ENCODE measurements around the gene CWC25. TPM values are rescaled to one million over a fixed set of nuclear protein-coding genes. Genes with fewer than 3 reads are reported as not detected.

The CWC25 gene
- polyA plus RNA-seq, 1 of the 3 experiments (the other 2 are of a cell fraction) = 15.6 TPM

DNA sequence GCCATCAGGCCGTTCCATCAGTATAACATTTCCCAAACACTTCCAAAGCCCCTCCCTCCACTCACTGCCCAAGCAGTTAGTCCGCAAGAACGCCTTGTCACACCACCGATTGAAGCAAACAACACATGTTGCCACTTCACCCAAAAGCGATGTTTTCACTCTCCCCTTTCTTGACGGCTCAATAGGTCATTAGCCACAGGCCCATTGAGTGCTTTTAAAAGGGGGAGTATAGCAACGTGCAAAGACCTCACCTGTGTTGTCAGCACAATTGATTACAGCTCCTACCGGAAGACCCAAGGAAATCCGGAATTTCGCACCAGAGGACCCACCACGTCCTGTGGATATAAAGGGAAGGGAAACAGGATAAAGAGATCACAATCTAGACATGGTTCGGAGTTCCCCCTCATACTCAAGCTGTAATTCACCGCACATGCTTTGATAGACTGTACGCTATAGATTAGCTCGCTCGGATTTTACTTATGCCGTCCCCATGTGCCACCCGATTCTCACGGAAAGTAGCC, 27.7 kb upstream of the CWC25 start:
- H3K9me2 ChIP-seq = no peaks in the 10 kb centered on the region
- peak overlapping the region; percentile 87 for H3K9ac ChIP-seq
- peak overlapping the region; percentile 97 for H3K4me2 ChIP-seq
- H3F3A ChIP-seq (replicated peaks; ENCODE audit: insufficient read depth) = peaks cover 69% of the 10 kb centered on the region
- CTCF ChIA-PET = interaction anchor here (1.5 kb wide), 1 partner anchor 312 kb away, joined by 4 read pairs; no protein-coding TSS in a partner anchor
- no peak overlapping the region for H2AFZ ChIP-seq (ENCODE audit: low read depth)
- whole genome bisulfite sequencing (ENCODE audit: low lambda C conversion rate) = 2% methylated on average over 19 of the region's 19 CpGs
- H3K9me3 ChIP-seq = no peaks in the 10 kb centered on the region
- POLR2A ChIA-PET = interaction anchor here (0.6 to 3.4 kb wide), 6 partner anchors 17 to 125 kb away, joined by 3 to 41 read pairs (median 4); partner anchors contain the start of genes LASP1 and LASP1NB
- peaks cover 17 to 20% of the 10 kb centered on the region in 2 experiments; a peak in 2 of 4 replicates for H3K4me1 ChIP-seq (ENCODE audit: control insufficient read depth in 1 of 2, insufficient read depth in 2 of 2, low read depth in 1 of 2, low read length in 1 of 2)
- H3K27ac ChIP-seq (ENCODE audit: low read depth in 2 of 2, low read length in 1 of 2) = peak overlapping the region; percentile 89 to 96
- no peaks in the 10 kb centered on the region for H3K27me3 ChIP-seq (ENCODE audit: insufficient read depth)
- H3K79me2 ChIP-seq (ENCODE audit: insufficient read depth) = peaks cover 49% of the 10 kb centered on the region
- peaks cover 42% of the 10 kb centered on the region for H4K20me1 ChIP-seq (ENCODE audit: insufficient read depth)
- peaks cover 45 to 53% of the 10 kb centered on the region in 2 experiments for H3K36me3 ChIP-seq (replicated peaks in 1 of 2; ENCODE audit: control insufficient read depth in 1 of 2, insufficient read depth in 2 of 2, low read length in 1 of 2)
- no peak for DNase-seq
- no peak for TF ChIP-seq POLR2AphosphoS5 (IDR thresholded peaks at IDR 0.05; ENCODE audit: low read depth, low read length)
- TF ChIP-seq, protein P1, sequence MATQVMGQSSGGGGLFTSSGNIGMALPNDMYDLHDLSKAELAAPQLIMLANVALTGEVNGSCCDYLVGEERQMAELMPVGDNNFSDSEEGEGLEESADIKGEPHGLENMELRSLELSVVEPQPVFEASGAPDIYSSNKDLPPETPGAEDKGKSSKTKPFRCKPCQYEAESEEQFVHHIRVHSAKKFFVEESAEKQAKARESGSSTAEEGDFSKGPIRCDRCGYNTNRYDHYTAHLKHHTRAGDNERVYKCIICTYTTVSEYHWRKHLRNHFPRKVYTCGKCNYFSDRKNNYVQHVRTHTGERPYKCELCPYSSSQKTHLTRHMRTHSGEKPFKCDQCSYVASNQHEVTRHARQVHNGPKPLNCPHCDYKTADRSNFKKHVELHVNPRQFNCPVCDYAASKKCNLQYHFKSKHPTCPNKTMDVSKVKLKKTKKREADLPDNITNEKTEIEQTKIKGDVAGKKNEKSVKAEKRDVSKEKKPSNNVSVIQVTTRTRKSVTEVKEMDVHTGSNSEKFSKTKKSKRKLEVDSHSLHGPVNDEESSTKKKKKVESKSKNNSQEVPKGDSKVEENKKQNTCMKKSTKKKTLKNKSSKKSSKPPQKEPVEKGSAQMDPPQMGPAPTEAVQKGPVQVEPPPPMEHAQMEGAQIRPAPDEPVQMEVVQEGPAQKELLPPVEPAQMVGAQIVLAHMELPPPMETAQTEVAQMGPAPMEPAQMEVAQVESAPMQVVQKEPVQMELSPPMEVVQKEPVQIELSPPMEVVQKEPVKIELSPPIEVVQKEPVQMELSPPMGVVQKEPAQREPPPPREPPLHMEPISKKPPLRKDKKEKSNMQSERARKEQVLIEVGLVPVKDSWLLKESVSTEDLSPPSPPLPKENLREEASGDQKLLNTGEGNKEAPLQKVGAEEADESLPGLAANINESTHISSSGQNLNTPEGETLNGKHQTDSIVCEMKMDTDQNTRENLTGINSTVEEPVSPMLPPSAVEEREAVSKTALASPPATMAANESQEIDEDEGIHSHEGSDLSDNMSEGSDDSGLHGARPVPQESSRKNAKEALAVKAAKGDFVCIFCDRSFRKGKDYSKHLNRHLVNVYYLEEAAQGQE (IDR thresholded peaks at IDR 0.05; ENCODE audit: low read depth, low read length) = 0 out of 2 replicates have a peak, but pooled peaks have one; percentile 4
- TF ChIP-seq NFIC (IDR thresholded peaks at IDR 0.05; ENCODE audit: borderline replicate concordance) = no peak
- no peak for TF ChIP-seq RAD21 (IDR thresholded peaks at IDR 0.05; ENCODE audit: low read length)
- no peak for TF ChIP-seq FOSL2 (IDR thresholded peaks at IDR 0.05; ENCODE audit: borderline replicate concordance, low read depth)
- TF ChIP-seq, protein P2, sequence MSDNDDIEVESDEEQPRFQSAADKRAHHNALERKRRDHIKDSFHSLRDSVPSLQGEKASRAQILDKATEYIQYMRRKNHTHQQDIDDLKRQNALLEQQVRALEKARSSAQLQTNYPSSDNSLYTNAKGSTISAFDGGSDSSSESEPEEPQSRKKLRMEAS (IDR thresholded peaks at IDR 0.05; ENCODE audit: low read depth) = no peak
- peak overlapping the region; percentile 74 to 91 for H3K4me3 ChIP-seq (ENCODE audit: low read depth in 2 of 2, low read length in 1 of 2)

DNA sequence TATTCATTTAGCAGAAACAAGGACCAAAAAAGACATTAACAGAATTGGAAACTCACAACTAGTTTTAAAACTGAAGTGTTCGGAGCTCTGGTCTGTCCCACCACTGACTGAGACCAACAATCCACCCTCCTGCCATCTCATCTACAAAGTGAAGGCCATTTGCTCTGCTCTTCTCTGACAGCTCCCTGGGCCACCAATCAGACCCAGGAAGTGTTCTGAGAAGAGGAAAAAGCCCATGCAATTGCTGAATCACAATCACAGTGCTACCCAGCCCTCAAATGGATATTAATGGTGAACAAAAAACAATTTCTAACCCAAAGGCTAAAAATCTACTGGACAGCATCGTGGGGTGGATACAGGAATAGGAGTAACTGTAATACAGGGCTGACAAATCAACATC, 26.3 kb upstream of the CWC25 start:
- ChIA-PET CTCF (interaction anchor here (0.8 kb wide), 1 partner anchor 313 kb away, joined by 3 read pairs; no protein-coding TSS in a partner anchor), POLR2A (no interaction called here)
- H3K4me3 ChIP-seq (ENCODE audit: low read depth in 2 of 2, low read length in 1 of 2) = peak overlapping the region; percentile 74 to 91
- WGBS (ENCODE audit: low lambda C conversion rate) = 15% methylated on average over 2 of the region's 2 CpGs
- H2AFZ ChIP-seq (ENCODE audit: low read depth) = no peak overlapping the region
- peaks cover 78% of the 10 kb centered on the region for H3F3A ChIP-seq (replicated peaks; ENCODE audit: insufficient read depth)
- H3K27ac ChIP-seq (ENCODE audit: low read depth in 2 of 2, low read length in 1 of 2) = peak overlapping the region in 1 of 2 experiments; percentile 96; a peak in 1 of 4 replicates
- peaks cover 46 to 56% of the 10 kb centered on the region in 2 experiments for H3K36me3 ChIP-seq (replicated peaks in 1 of 2; ENCODE audit: control insufficient read depth in 1 of 2, insufficient read depth in 2 of 2, low read length in 1 of 2)
- H3K4me2 ChIP-seq = peak overlapping the region; percentile 97
- no peaks in the 10 kb centered on the region for H3K9me3 ChIP-seq
- H3K79me2 ChIP-seq (ENCODE audit: insufficient read depth) = peaks cover 49% of the 10 kb centered on the region
- DNase-seq = no peak
- peak overlapping the region; percentile 87 for H3K9ac ChIP-seq
- H3K27me3 ChIP-seq (ENCODE audit: insufficient read depth) = no peaks in the 10 kb centered on the region
- peaks cover 42% of the 10 kb centered on the region for H4K20me1 ChIP-seq (ENCODE audit: insufficient read depth)
- 0 out of 2 replicates have a peak, but pooled peaks have one; percentile 17 for TF ChIP-seq MXI1 (IDR thresholded peaks at IDR 0.05; ENCODE audit: low read depth, low read length)
- no peak for TF ChIP-seq TAF1 (IDR thresholded peaks at IDR 0.05; ENCODE audit: borderline replicate concordance, low read depth, low read length)
- H3K4me1 ChIP-seq (ENCODE audit: control insufficient read depth in 1 of 2, insufficient read depth in 2 of 2, low read depth in 1 of 2, low read length in 1 of 2) = peaks cover 17 to 20% of the 10 kb centered on the region in 2 experiments; a peak in 2 of 4 replicates
- H3K9me2 ChIP-seq = no peaks in the 10 kb centered on the region

Measured in SK-N-SH (cell line).